Activated CD8-positive, alpha-beta T cell treated with anti-CD3 and anti-CD28 coated beads for 36 hours (primary cell): ENCODE data around the gene SMG6. TPM values are rescaled to one million over a fixed set of nuclear protein-coding genes. Genes with fewer than 3 reads are reported as not detected.

ENCODE experiments used
- ATAC-seq: fragments of 200-7000 bp; cut with Tn5 transposase; one replicate; pipeline ENCODE4 v1.10.0; 2021; ENCODE audit warnings: mild to moderate bottlenecking, moderate library complexity
- CTCF ChIA-PET: fragments of 350-600 bp; sonication (Branson Sonifier 250); formaldehyde crosslinking; loops from one replicate; lab custom pipeline; 2021; ENCODE audit warnings: antibody characterized with exemption; lab: Charles Lee
- POLR2A ChIA-PET: fragments of 350-600 bp; sonication (Branson Sonifier 250); formaldehyde crosslinking; loops from one replicate; lab custom pipeline; 2021; ENCODE audit warnings: antibody characterized with exemption; lab: Charles Lee
- DNase-seq: peaks from one replicate; pipeline ENCODE4 v3.0.0-alpha.2; 2020
- H3K27ac Mint-ChIP-seq: one replicate; pipeline ENCODE4 v1.8.0; 2021; ENCODE audit warnings: mild to moderate bottlenecking, mixed read lengths
- H3K27me3 Mint-ChIP-seq: one replicate; pipeline ENCODE4 v1.8.0; 2021; ENCODE audit warnings: mixed read lengths
- H3K36me3 Mint-ChIP-seq: one replicate; pipeline ENCODE4 v1.8.0; 2021; ENCODE audit warnings: low read depth, mixed read lengths
- H3K4me1 Mint-ChIP-seq: one replicate; pipeline ENCODE4 v1.8.0; 2021; ENCODE audit warnings: low read depth, mixed read lengths
- H3K4me3 Mint-ChIP-seq: one replicate; pipeline ENCODE4 v1.8.0; 2021; ENCODE audit warnings: mild to moderate bottlenecking, moderate library complexity, mixed read lengths
- H3K9me3 Mint-ChIP-seq: one replicate; pipeline ENCODE4 v1.8.0; 2021; ENCODE audit warnings: mixed read lengths
- CTCF ChIP-seq: fragments of 200-600 bp; IDR thresholded peaks from one replicate; pipeline ENCODE4 v1.8.0; 2022; ENCODE audit warnings: antibody characterized with exemption, mild to moderate bottlenecking
- intact Hi-C: fragments of 100-400 bp; cut with micrococcal nuclease; formaldehyde crosslinking; loops from one replicate; pipeline ENCODE4 v1.10.0; 2022
- total RNA-seq, 2 experiments: library from RNA; stranded (reverse); gene quantifications; one replicate each; pipeline ENCODE4 v1.2.3, GENCODE V29; 2021

The SMG6 gene
- total RNA-seq, 2 experiments from 2014 or later: 39.6 to 40.4 TPM

- peak overlapping the region; percentile 45 for H3K4me3 Mint-ChIP-seq
- intact Hi-C loops: loop anchor here (5.0 kb wide), 1 partner anchor 83 kb away; the partner anchor contains the start of genes SGSM2 and TSR1
- peak overlapping the region; percentile 89 for H3K27ac Mint-ChIP-seq
- ChIA-PET CTCF (interaction anchor here (0.8 to 11.7 kb wide), 12 partner anchors 9 to 202 kb away, joined by 3 to 239 read pairs (median 6); partner anchors contain the start of gene HIC1), POLR2A (interaction anchor here (0.7 to 7.4 kb wide), 8 partner anchors 9 to 195 kb away, joined by 3 to 107 read pairs (median 3); no protein-coding TSS in a partner anchor)
- TF ChIP-seq CTCF: no peak
- ATAC-seq: peak; percentile 87
- peaks cover 73% of the 10 kb centered on the region for H3K4me1 Mint-ChIP-seq
- DNase-seq: peak; percentile 64
- peaks cover 64% of the 10 kb centered on the region for H3K36me3 Mint-ChIP-seq
- no peaks in the 10 kb centered on the region for H3K27me3 Mint-ChIP-seq
- H3K9me3 Mint-ChIP-seq: peaks cover 4% of the 10 kb centered on the region
Observed at GRCh38 chr17:2253768-2254406, 49.7 kb downstream of the SMG6 start.

GRCh38 chr17:2253362-2253761 is 50.2 kb downstream of the SMG6 start:
- Mint-ChIP-seq H3K27me3 (no peaks in the 10 kb centered on the region), H3K4me3 (peak overlapping the region; percentile 45), H3K9me3 (peaks cover 4% of the 10 kb centered on the region), H3K36me3 (peaks cover 65% of the 10 kb centered on the region), H3K27ac (peak overlapping the region; percentile 89), H3K4me1 (peaks cover 73% of the 10 kb centered on the region)
- ChIA-PET CTCF (interaction anchor here (0.7 to 11.7 kb wide), 12 partner anchors 8 to 202 kb away, joined by 3 to 239 read pairs (median 6); partner anchors contain the start of gene HIC1), POLR2A (interaction anchor here (0.8 to 7.4 kb wide), 7 partner anchors 8 to 195 kb away, joined by 3 to 107 read pairs (median 3); no protein-coding TSS in a partner anchor)
- DNase-seq (peak; percentile 46), ATAC-seq (peak; percentile 45)
- intact Hi-C loops: loop anchor here (5.0 kb wide), 1 partner anchor 84 kb away; the partner anchor contains the start of genes SGSM2 and TSR1
- TF ChIP-seq CTCF: no peak

- Mint-ChIP-seq H3K9me3 (peaks cover 4% of the 10 kb centered on the region), H3K27me3 (no peaks in the 10 kb centered on the region), H3K36me3 (peaks cover 61% of the 10 kb centered on the region), H3K4me3 (no peak overlapping the region), H3K4me1 (peaks cover 69% of the 10 kb centered on the region), H3K27ac (peak overlapping the region; percentile 87)
- POLR2A ChIA-PET: interaction anchor here (1.1 to 7.4 kb wide), 2 partner anchors 14 to 21 kb away, joined by 3 to 107 read pairs; no protein-coding TSS in a partner anchor
- TF ChIP-seq CTCF: no peak
- intact Hi-C loops: loop anchor here (5.0 kb wide), 1 partner anchor 86 kb away; the partner anchor contains the start of genes SGSM2 and TSR1
- CTCF ChIA-PET: interaction anchor here (0.9 to 11.7 kb wide), 3 partner anchors 9 to 194 kb away, joined by 3 to 239 read pairs (median 4); partner anchors contain the start of gene HIC1
- ATAC-seq: no peak
- DNase-seq: no peak
Observed at GRCh38 chr17:2251098-2251497, 52.5 kb downstream of the SMG6 start.

- intact Hi-C loops: loop anchor here (5.0 kb wide), 1 partner anchor 87 kb away; the partner anchor contains the start of genes SGSM2 and TSR1
Observed at GRCh38 chr17:2250140-2251095, 53.2 kb downstream of the SMG6 start.

More at GRCh38 chr17:2250140-2251095, 53.2 kb downstream of the SMG6 start:
- POLR2A ChIA-PET: interaction anchor here (1.1 to 7.4 kb wide), 3 partner anchors 13 to 22 kb away, joined by 3 to 107 read pairs (median 4); no protein-coding TSS in a partner anchor
- no peak for TF ChIP-seq CTCF
- peaks cover 56% of the 10 kb centered on the region for H3K36me3 Mint-ChIP-seq
- H3K4me1 Mint-ChIP-seq: peaks cover 65% of the 10 kb centered on the region
- DNase-seq (peak; percentile 85), ATAC-seq (peak; percentile 52)
- H3K27ac Mint-ChIP-seq: peak overlapping the region; percentile 87
- H3K4me3 Mint-ChIP-seq: peak overlapping the region; percentile 34
- CTCF ChIA-PET: interaction anchor here (0.7 to 11.7 kb wide), 4 partner anchors 9 to 194 kb away, joined by 3 to 239 read pairs (median 4); partner anchors contain the start of gene HIC1
- no peaks in the 10 kb centered on the region for H3K27me3 Mint-ChIP-seq
- peaks cover 4% of the 10 kb centered on the region for H3K9me3 Mint-ChIP-seq
